Astrocyte of the hippocampus (primary cell): ENCODE results near the gene SHROOM3.

Experiments used
- DNase-seq: peaks from one replicate; pipeline ENCODE4 v3.0.0; 2011; ENCODE audit warnings: low read depth, low spot score

SHROOM3 gene

DNA sequence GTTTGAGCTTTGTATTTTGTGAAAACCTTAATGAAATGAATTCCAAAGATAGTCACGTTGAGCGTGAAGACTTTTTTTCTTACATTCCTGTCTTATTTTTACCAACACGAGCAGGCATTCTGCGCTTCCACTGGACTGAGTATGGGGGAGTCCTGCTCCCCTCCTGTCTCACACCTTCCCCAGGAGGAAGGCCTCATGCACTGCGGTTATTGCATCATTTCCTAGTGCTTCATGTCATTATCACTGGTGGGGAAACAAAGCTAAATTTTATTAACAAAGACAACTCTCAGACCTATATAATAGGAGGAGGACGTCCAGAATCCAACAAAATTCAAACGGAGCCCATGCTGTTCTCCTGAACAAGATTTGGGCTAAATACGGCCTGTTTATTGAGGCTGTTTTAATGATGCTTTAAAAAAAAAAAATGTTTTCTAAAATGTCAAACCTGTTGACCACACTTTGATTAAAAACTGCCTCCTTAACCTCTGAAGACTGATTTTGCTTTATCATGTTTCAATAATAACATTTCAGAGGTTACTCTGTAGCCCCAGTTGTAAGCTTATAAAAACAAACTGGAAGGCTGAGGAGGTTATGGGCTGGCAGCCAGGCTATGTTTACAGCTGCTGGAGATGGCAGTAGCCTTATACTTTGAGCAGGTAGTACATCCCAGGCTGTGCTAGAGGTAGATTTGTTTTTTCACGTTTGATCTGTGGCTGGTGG, 344.9 kb downstream of the SHROOM3 start:
- DNase-seq = peak; percentile 77

- DNase-seq = peak; percentile 15
Observed at GRCh38 chr4:76780781-76781697, 346.0 kb downstream of the SHROOM3 start.

DNA sequence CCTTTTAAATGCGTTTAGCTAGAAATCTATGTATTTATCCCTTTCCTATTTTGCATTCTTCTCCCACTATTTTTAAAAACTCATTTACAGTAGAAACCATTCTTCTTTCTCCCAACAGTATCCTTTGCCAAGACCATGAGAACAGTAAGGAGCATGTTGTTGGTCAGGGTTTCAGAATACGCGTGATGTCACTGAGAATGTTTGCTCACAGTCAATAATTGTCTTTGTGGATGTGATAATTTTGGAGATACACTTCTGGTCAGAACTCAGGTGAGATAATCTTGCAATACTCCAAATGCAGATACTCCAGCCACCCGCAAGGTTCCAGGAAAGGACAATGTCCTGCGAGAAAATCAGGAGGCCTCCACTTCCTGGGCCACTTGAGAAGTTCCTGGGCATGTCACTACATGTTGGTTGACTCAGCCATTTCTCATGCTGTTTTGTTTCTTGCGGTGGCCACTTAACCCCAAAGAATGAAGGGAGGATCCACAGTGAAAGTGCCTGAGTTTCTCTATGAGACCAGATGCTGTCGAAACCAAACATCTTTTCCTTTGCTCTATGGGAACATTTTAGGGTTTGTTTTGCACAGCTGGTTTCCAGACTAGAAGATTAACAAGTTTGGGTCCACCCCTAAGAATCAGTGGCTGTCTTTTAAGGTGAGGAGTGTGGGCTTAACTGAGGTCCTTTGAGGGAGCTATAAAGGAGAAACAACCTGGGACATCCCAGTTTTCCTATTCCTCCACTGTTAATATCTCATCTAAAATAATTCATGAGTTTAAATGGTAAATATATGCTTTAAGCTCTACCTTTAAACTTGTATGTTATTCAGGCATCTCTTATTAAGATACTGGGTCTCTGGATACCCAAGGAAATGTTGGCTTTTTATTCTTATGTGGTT, 346.9 kb downstream of the SHROOM3 start:
- DNase-seq = peak; percentile 95

GRCh38 chr4:76782837-76783236, 347.8 kb downstream of the SHROOM3 start:
- DNase-seq = peak; percentile 87

- DNase-seq = peak; percentile 43
Observed at GRCh38 chr4:76783836-76784235, 348.8 kb downstream of the SHROOM3 start.

GRCh38 chr4:76784237-76784636, 349.2 kb downstream of the SHROOM3 start:
- DNase-seq = peak; percentile 14

DNA sequence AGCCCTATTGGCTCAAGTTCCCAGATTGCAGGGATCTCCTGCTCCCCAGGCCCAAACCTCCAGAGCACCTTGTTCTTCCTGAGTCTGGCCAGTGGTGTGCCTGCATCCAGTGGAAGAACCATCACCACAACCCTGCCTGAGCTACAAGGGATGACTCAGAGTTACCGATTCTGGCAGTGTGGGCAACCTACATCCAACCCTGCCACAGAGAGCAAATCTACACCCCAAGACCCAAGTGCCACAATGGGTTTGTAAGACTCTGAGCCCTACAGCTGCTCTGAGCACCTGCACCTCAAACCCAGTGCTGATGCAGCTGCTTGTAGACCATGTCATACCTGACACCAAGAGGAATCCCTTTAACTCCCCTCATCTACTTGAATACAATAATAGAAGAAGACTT, 352.9 kb downstream of the SHROOM3 start:
- DNase-seq = no peak

DNA sequence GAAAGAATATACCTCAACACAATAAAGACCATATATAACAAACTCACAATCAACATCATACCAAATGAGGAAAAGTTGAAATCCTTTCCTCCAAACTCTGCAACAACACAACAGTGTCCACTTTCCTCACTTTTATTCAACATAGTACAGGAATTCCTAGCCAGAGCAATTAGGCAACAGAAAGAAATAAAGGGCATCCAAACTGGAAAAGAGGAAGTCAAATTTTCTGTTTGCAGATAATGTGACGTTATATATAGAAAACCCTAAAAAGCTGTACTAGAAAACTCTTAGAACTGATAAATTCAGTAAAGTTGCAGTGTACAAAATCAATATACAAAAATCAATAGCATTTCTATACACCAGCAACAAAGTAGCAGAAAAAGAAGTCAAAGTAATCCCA, 355.3 kb downstream of the SHROOM3 start:
- DNase-seq = no peak

GRCh38 chr4:76791479-76791878, 356.4 kb downstream of the SHROOM3 start:
- DNase-seq = no peak

GRCh38 chr4:76792418-76792817, 357.4 kb downstream of the SHROOM3 start:
- DNase-seq = no peak

DNA sequence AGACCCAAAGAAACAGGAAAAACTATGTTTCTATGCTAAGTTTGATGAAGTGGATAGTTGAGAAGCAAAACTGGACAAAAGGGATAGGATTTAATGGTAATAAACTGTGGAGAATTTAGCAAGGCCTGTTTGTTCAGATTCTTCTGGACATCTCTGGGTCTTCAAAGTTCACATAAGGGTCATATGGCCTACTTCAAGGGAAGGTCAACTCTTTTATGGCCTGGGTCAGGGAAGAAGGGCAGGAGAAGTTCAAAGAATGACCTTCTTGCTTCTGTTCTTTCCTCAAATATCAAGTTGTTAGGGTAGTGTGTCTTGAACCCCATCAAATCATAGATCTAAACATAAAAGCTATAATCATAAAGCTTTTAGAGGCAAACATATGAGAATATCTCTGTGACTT, 360.2 kb downstream of the SHROOM3 start:
- DNase-seq = no peak

GRCh38 chr4:76799140-76799539, 364.1 kb downstream of the SHROOM3 start:
- DNase-seq = no peak

DNA sequence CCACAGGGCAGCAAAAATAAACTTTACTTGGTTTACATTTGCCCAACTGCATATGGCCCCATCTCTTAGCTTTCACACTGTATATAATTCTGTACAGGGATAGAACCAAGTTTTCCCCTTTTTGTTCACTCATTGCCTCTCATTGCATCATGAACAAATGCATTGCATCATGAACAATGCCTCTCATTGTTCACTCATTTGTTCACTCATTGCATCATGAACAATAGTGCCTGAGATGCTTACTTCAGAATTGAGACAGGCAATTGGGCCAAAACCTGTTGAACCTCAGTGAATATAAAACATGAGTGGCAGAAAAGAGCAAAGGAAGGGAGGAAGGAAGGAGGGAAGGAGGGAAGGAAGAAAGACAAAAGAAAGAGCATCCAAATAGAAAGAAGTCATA, 364.7 kb downstream of the SHROOM3 start:
- DNase-seq = no peak

GRCh38 chr4:76800902-76801301, 365.9 kb downstream of the SHROOM3 start:
- no peak for DNase-seq

GRCh38 chr4:76801621-76802235, 366.7 kb downstream of the SHROOM3 start:
- DNase-seq = peak; percentile 36

DNA sequence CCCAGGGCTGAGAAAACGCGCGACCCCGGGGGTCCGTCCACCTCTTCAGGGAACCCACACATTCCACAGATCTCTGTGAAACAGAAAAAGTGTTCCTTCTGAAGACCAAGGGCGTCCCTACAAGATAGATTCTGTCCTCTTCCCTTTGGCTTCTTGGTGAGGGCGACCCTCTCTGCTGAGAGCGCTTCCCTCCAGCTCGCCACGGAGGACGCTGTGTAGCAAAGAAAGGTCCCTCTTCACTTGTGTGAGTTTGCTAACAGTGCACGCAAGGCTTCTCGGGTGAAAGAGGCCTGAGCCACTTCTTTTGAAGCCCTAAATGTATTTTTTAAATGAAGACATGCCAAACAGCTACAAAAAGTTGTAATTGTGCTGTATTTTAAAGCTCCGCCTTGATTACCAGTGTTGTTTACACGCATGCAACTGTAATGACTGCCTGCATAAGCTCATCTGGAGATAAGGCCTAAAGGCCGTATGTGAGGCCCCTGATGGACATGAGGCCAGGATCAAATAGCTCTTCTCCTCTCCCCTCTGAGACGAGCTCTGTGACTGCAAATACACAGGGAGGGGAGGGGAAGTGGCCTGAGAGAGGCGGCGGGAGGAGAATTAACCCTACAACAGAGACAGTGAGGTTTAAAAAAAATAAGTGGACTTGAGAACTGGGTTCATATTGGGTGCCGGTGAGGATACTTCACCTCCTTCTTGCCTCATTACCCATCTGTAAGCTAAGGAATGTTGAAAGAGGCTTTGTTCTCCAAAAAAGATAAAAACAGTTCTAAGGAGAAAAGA, 367.4 kb downstream of the SHROOM3 start:
- peak; percentile 50 for DNase-seq

GRCh38 chr4:76803522-76803921, 368.5 kb downstream of the SHROOM3 start:
- peak; percentile 83 for DNase-seq

DNA sequence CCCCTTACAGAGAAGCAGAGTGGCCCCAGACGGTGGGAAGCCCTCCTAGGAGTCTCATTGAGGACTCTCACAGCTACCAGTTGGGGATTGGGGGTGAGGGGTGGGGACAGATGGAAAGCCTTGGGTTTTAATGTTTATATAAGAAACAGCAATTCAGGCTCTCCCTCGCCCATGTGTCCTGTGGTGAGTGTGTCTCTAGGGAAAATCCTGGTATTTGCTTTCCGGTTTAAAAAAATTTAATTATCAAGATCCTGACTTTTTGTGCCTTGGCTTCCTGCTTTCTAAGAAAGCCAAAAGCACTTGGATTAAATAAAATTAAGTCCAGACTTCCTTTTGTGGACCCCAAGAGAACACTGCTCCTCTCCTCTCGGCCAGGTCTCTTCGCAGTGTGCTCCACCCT, 369.1 kb downstream of the SHROOM3 start:
- no peak for DNase-seq

- DNase-seq = no peak
Observed at GRCh38 chr4:76806346-76806745, 371.3 kb downstream of the SHROOM3 start.

- DNase-seq = no peak
Observed at GRCh38 chr4:76806757-76807156, 371.7 kb downstream of the SHROOM3 start.
